ENCODE data around the gene PID1.
"Not testable (repeated sequence)": the region's sequence is repeated elsewhere in the genome, so short reads cannot be mapped to it uniquely, and the experiment has no call there.

Gene PID1

DNA sequence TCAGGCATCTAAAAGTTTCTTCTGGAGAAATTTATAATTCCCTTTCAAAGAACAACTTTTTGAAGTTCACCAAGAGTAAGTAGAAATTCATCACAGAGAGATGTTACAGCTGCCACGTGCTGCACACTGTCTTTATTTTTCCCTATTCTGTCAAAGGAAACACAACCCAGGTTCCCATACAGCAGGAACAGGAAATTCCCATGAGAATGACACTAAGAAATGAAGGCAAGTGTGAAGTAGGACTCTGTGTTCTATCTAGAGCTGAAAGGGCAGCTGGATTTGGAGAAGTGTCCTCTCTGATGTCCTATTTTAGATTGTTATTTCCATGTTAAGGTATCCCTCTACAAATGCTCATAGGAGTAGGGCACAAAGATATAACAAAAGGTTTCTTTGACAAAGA lies 58.8 kb downstream of the PID1 start:
- DNase-seq (ENCODE audit: low read depth, low spot score): no peak

DNA sequence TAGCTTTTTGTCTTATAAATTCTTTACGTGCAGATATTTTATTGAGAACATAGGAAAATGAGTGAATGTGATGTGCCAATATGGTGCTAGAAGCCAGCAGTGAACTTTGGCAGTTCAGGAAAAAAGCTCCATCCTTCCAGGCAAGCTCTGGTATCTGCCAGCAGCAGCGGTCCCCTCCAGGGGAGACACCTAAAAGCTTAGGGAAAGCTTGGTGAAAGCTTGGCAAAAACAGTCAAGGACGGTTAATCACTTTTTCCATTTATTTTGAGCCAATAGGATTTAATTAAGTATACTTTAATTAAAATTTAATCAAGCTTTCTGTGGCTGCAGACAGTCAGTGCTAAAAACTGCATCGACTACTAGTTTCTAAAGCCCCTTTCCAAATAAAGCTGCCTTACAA lies 60.4 kb downstream of the PID1 start:
- no peak for DNase-seq (ENCODE audit: low read depth, low spot score)

DNA sequence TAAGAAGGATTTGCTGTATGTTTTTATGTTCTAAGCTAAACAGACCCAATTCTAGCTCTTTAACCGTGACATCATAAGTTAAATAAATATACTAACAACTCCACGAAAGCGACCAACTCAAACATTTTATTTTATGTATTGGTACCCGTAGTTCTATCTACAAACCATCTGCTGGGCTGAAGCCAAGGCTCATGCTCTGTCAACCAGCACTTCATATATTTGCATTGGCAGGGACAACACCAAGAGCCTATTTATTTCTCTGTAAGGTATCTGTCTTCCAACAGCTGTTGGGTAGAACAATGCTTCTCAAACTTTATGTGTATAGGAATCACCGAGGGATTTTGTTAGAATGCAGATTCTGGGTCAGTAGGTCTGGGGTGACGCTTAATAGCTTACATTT lies 64.5 kb downstream of the PID1 start:
- no peak for DNase-seq (ENCODE audit: low read depth, low spot score)

DNA sequence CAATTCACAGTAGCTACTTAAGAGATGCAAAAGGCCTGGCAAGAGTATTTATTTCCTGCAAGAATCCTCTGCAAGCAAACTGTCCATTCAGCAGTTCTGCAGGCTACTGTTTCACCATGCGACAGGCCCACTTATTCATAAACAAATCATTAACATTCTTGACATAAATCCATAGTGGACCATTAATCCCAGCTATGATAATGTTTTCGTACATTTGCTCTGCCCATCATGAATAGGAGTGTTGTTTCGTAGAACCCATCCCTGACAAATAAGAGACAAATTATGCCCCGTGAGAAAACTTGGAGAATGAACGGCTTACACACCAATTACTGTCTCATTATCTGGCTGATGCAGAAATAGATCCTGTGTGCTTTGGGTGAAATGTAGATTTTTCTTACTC lies 65.4 kb downstream of the PID1 start:
- no peak for DNase-seq (ENCODE audit: low read depth, low spot score)

DNA sequence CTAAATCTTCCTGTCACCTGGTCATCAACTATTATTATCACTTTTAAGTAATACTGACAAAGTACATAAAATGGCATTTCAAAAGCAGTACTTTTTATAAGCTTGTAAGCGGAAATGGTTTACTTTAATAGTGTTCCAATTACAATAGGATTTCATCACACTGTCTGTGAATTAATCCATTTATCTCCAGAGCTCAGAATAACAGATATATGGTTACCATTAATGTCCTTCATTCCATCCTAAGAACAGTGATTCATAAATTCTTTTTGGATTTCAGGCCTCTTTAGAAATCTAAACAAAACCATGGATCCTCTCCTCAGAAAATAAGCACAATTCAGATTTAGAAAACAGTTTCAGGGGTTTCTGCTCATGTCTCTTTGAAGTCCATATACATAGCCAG lies 68.4 kb downstream of the PID1 start:
- no peak for DNase-seq (ENCODE audit: low read depth, low spot score)

DNA sequence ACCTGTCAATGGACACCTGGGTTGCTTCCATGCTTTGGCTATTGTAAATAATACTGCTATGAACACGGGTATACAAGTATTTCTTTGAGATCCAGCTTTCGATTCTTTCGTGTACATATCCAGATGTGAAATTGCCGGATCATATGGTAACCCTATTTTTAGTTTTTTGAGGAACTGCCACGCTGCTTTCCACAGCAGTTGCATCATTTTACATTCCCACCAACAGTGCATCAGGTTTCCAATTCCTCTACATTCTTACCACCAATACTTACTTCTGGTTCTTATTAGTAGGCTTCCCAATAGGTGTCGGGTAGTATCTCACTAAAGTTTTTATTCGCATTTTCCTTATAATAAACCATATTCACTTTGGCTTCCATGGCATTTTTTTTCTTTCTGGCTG lies 69.6 kb downstream of the PID1 start:
- DNase-seq (ENCODE audit: low read depth, low spot score): no peak

DNA sequence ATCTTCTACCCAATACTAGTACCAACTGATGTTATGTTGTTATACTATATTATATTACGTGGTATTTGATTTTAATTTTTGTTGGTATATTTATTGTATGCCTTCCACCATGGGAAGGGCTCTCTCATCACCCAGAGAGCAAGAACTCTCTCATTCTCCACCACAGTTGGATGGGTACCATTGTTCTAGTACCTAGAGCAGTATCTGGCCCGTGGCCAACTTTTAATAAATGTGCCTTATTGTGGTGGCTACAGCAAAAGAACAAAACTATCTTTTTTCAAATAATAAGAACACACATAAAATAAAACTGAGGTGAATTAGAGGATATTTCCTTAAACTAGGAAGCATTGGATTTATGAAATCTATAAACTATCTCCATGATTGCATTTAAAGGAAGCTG lies 71.8 kb downstream of the PID1 start:
- DNase-seq (ENCODE audit: low read depth, low spot score): no peak

DNA sequence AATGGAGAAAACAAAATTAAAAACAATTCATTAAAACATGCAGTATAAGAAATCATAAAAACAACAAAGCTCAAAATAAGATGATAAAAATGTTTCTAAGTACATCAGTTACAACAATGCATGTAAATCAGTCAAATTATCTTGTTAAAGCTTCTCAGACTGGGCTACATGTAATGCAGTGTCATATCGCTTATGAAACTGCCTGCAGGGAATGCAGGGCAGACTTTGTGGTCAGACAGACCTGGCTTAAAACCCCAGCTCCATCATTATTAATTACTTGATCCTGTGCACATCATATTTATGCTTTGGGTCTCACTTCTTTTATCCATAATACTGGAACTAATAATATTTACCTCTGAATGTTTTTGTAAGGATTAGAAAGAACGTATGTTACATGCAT lies 74.6 kb downstream of the PID1 start:
- DNase-seq (ENCODE audit: low read depth, low spot score): no peak

DNA sequence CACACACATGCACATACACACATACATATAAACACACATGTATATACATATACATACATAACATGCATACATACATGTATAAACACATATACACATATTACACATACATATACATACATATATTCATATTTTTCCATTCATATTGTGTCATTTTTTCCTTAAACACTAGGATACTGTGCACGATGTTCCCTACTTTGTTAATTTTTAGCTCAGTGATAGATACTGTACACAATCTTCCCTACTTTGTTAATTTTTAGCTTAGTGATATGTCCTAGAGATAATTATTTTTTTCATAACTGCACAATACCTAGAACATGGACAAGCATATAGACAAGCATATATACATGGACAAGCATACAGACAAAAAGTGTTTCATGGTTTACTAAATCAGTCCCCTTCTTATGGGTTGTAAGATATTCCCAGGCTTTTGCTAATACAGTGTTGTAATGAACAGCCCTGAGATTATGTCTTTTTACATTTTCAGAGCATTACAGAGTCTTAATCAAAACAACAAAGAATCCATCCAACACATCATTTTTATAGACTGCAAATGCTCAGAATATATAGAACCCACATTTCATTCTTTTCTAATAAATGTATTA lies 75.6 kb downstream of the PID1 start:
- no peak for DNase-seq (ENCODE audit: low read depth, low spot score)

DNA sequence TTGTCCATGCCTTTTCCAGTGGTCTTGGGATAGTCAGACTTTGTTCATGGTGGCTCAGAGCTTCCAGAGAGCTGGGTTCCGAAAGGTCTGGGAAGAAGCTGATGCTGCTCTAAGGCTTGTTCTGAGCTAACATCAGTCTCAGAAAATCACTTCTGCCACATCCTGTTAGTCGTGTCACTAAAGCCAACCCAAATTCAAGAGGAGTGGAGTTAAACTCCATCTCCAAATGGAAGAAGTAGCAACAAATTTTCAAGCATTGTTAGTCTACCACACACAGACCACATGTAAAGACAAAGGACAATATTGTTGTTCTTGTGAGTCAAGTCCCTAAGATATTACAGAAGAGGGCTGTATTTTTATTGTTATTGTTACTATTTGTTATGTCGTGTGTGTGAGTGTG lies 77.8 kb downstream of the PID1 start:
- DNase-seq (ENCODE audit: low read depth, low spot score): no peak

DNA sequence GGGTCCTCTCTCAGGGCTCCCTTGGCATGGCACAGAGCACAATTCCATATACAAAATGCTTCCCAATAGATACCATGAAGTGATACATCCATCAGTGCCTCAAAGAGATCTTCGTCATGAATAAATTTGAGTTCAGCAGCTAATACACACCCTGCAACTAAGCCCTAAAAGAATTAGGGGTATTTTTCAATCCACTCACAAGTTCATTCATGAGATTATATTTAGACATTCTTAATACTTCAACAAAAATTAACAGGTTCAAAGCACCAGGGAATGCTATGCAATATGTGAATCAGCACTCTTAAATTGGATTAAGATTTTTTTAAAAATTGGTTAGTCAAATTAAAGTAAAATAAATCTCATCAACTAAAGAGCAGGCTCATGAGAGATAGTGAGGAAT lies 79.7 kb downstream of the PID1 start:
- no peak for DNase-seq (ENCODE audit: low read depth, low spot score)

DNA sequence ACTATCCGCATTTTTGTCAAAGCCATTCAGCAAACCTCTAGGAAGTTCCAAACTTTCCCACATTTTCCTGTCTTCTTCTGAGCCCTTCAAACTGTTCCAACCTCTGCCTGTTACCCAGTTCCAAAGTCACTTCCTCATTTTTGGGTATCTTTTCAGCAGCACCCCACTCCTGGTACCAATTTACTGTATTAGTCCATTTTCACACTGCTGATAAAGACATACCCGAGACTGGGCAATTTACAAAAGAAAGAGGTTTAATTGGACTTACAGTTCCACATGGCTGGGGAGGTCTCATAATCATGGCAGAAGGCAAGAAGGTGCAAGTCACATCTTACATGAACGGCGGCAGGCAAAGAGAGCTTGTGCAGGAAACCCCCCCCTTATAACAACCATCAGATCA lies 84.0 kb downstream of the PID1 start:
- DNase-seq (ENCODE audit: low read depth, low spot score): not testable (repeated sequence)

DNA sequence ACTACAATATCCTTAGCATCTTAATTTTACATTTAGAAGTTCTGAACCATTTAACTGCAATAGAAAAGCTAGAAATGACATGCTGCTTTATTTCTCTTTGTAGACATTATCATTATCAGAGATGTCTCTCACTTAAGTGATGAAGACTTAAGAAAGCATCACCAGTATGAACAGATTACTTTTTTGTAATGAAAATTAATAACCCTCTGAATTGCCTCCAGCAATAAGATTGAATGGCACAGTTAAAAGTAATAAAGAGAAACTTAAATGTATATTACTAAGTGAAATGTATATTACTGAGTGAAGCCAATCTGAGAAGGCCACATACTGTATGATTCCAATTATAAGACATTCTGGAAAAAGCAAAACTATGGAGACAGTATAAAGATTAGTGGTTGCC lies 89.4 kb downstream of the PID1 start:
- no peak for DNase-seq (ENCODE audit: low read depth, low spot score)

DNA sequence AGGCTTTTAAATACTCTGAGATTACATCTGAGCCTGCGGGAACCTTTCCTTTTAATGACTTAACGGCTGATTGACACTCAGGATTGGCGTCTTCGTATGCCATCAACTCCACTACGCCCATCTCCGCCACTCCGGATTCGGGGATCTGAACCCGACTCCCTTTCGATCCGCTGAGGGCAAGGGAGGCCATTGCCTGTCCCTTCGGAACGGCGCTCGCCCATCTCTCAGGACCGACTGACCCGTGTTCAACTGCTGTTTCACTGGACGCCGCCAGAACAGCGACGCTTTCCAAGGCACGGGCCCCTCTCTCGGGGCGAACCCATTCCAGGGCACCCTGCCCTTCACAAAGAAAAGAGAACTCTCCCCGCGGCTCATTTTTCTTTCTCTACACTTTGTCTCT lies 90.4 kb downstream of the PID1 start:
- DNase-seq (ENCODE audit: low read depth, low spot score): no peak

DNA sequence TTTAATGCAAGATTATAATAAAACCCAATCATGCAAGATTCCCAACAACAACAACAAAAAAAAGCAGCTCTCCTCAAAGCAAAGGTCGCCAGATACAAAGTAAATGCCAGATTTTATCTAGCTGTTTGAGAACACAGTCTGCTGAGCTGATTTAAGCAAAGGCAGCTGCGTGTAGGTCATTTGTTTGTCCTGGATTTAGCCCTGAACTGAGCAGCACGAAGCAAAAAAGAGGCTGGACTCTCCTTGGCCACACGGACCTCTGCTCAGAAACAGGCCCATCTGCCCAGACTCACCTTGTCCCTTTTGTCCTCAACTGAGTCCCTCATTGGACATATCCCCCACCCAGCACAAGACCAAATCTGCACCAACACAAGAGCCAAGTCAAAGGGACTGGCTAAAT lies 91.5 kb downstream of the PID1 start:
- DNase-seq (ENCODE audit: low read depth, low spot score): no peak

DNA sequence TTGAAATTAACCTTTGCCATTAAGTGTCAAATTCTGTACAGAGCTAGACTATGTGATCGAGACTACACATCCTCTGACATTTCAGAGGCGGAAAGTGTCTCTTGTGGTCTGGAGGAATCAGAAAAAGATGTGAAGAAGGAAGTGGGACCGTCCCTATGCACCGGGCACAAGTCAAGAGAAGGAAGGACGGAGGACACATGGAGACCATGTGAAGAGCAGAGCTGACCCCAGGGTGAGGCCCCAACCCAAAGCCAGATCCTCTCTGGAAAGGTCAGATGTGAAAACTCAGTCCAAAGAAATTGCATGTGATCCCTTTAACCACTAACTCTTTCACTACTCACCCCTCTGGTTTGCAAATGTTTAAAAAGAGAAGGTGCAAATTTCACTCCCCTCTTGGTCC lies 92.4 kb downstream of the PID1 start:
- no peak for DNase-seq (ENCODE audit: low read depth, low spot score)

DNA sequence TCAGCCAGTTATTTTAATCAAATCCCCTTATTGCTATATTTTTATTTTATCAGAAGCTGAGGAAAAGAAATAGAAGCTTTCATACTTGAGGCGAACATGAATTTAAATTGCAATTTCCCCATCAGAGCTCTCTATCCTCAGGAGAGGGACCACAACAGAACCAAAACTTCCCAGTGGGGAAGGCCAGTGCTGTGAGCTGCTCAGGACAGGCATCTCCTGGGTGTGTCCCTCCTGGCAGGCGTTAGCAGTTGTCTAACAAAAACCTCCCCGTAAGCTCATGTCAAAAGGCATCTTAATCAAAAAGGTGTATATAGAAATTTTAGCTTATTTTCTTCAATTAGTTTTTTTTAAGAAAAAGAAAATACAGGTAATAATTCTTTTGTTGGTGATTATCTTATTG lies 93.0 kb downstream of the PID1 start:
- DNase-seq (ENCODE audit: low read depth, low spot score): no peak

DNA sequence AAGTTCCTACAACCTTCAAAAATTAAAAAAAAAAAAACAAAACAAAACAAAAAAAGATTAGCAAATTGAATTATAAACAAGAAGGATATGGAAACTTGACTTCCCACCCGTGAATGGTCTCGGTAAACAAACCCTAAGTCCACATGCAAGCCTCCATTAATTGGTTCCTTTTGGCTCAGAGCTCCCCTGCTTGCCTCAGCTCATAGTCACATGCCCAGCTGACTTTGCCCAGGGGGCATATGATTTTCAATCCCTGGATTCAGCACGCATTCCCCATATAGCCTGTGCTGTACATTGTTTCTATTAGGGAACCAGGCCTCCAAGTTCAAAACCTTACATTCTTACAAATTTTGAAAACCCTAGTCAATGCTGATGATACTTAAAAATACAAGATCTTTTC lies 95.0 kb downstream of the PID1 start:
- DNase-seq (ENCODE audit: low read depth, low spot score): no peak

DNA sequence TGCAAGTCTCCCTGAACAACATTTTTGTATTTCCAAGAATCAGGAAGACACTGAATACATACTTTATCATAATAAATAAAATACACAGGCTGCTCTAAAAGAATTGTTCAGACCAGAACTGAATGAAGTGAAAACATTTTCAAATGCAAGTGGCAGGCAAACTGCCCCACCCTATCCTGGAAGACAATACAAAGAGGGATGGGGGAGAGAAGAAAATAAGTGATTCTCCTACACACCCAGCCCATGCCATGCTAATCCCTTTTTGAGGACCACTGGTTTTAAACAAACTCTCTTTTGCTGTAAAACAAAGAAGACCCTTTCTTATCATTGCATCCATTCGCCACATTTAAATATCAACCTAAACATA lies 95.6 kb downstream of the PID1 start:
- no peak for DNase-seq (ENCODE audit: low read depth, low spot score)

DNA sequence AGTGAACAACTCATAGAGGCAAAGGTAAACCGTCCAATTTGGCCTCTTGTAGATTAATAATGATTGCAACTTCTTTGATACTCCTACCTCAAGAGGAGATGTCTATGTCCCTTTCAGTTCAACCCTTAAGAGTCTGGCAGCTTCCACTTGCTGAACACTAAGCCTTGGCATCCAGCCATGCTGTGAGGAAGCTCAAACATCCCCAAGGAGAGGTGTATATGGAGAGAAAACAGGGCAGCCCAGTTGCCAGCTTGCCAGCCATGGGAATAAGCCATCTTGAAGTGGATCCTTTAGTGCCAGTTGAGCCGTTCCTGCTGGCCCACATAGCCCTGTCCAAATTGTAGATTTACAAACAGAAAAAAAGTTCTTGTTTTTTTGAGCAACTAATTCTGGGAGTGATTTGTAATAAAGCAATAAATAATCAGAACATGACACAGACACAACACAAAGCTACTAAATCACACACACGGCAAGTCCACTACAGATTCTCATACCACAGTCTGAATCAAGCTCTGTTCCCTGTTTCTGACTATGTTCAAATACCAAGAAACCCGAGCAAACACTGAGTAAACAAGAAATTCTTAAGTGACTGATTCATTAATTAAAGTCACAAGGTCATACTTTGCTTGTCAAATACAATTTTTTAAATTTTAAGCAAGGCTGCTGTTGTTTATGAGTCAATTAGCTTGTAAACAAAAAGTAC lies 96.1 kb downstream of the PID1 start:
- no peak for DNase-seq (ENCODE audit: low read depth, low spot score)

DNA sequence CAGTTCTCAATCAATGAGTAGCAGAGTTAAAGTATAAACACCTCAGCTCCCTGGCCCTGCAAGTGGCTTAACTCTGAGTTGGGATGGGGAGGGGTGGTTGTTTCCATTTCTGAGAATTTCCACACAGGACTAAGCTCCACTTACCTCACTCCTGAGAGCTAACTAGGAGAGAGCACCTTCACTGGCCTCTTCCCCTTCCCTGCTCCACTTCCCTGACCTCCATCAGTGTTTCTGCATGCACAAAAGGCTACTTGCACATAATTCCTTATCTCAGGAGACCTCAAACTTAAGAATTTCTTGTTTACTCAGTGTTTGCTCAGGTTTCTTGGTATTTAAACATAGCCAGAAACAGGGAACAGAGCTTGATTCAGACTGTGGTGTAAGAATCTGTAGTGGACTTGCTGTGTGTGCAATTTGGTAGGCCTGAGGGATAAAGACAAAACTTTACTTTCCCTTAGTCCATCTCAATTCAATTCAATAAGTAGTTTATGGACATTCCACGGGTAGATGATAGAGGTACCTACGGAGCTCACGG lies 97.2 kb downstream of the PID1 start:
- no peak for DNase-seq (ENCODE audit: low read depth, low spot score)

DNA sequence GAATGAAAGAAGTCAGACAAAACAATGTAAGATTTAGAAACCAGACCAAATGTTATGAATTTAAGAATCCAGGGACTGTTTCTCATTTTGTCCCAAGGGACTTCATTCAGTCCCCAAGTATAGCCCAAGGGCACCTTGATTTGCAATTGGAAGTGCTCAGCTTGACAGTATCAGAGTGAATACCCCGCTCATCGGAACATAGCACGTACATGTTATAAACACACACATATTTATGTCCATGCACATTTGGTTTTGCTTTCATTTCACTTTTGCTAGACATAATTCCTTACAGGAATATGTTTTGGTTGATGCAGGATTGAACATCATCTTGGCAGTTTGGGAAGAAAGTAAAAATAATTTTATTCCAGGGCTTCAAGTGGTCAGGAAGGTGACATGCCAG lies 100.2 kb downstream of the PID1 start:
- DNase-seq (ENCODE audit: low read depth, low spot score): no peak

DNA sequence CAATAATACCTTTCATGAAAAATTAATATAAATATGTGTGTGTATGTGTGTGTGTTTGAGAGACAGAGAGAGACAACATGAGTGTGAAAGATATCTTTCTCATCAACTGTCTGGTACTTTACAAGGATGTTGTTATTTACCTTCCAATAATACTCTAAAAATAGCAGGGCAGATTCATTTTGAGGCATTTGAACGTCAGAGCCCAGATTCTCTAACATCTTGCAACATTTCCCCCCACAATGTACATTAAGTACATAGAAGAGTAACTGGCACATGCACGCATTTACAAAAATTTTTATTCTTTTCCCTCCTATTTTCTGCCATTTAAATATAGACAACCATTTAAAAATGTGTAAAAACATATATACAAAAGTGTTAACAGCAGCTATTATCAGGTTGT lies 100.9 kb downstream of the PID1 start:
- no peak for DNase-seq (ENCODE audit: low read depth, low spot score)

DNA sequence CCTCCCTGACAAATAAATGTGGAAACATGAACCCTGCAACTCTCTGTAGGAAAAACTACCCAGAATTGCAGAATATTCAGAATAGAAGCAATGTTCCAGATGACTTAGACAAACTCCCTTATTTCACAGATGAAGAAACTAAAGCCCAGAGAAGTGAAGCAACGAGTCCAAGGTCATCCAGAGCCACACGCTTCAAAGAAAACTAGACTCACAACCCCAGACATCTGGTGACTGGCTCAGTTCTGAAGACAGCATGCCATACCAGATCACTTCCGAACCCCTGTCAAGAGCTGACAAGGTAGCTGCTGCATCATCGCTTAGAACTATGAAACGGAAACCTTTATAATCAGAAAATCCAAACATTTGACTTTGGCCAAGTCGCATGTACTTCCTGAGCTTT lies 101.3 kb downstream of the PID1 start:
- DNase-seq (ENCODE audit: low read depth, low spot score): no peak

All from ELF-1 (cell line).